Activated CD4-positive, alpha-beta T cell treated with anti-CD3 and anti-CD28 coated beads, Interleukin-2, amount 10 ng/mL, durations not matched to agents 7 days and 5 days (primary cell): ENCODE measurements around the gene PSMA5. TPM values are rescaled to one million over a fixed set of nuclear protein-coding genes. Genes with fewer than 3 reads are reported as not detected.

Source experiments
- CTCF ChIA-PET: fragments of 350-600 bp; sonication (Branson Sonifier 250); formaldehyde crosslinking; loops from one replicate; lab custom pipeline; 2021; ENCODE audit warnings: antibody characterized with exemption; lab: Charles Lee
- POLR2A ChIA-PET: fragments of 350-600 bp; sonication (Branson Sonifier 250); formaldehyde crosslinking; loops from one replicate; lab custom pipeline; 2021; ENCODE audit warnings: antibody characterized with exemption; lab: Charles Lee
- DNase-seq: peaks from one replicate; pipeline ENCODE4 v3.0.0-alpha.2; 2020
- H3K27ac Mint-ChIP-seq: one replicate; pipeline ENCODE4 v1.8.0; 2021; ENCODE audit warnings: mild to moderate bottlenecking, moderate library complexity, mixed read lengths
- H3K27me3 Mint-ChIP-seq: one replicate; pipeline ENCODE4 v1.8.0; 2021; ENCODE audit warnings: mixed read lengths
- H3K36me3 Mint-ChIP-seq: one replicate; pipeline ENCODE4 v1.8.0; 2021; ENCODE audit warnings: low read depth, mixed read lengths
- H3K4me1 Mint-ChIP-seq: one replicate; pipeline ENCODE4 v1.8.0; 2021; ENCODE audit warnings: mixed read lengths
- H3K4me3 Mint-ChIP-seq: one replicate; pipeline ENCODE4 v1.8.0; 2021; ENCODE audit warnings: mild to moderate bottlenecking, moderate library complexity, mixed read lengths
- H3K9me3 Mint-ChIP-seq: one replicate; pipeline ENCODE4 v1.8.0; 2021; ENCODE audit warnings: mixed read lengths
- total RNA-seq, 2 experiments: library from RNA; stranded (reverse); gene quantifications; one replicate each; pipeline ENCODE4 v1.2.3, GENCODE V29; 2021

Gene PSMA5
- total RNA-seq, 2 experiments from 2014 or later, result 157 to 174 TPM

- Mint-ChIP-seq H3K27me3 (peaks cover 7% of the 10 kb centered on the region), H3K9me3 (no peaks in the 10 kb centered on the region), H3K27ac (no peak overlapping the region), H3K4me3 (no peak overlapping the region), H3K36me3 (no peaks in the 10 kb centered on the region), H3K4me1 (peaks cover 22% of the 10 kb centered on the region)
- ChIA-PET CTCF (no interaction called here), POLR2A (no interaction called here)
- no peak for DNase-seq
Measured at GRCh38 chr1:109351457-109351856, 74.8 kb downstream of the PSMA5 start.

- Mint-ChIP-seq H3K9me3 (no peaks in the 10 kb centered on the region), H3K4me3 (no peak overlapping the region), H3K27ac (no peak overlapping the region), H3K36me3 (no peaks in the 10 kb centered on the region), H3K27me3 (peaks cover 4% of the 10 kb centered on the region), H3K4me1 (peaks cover 22% of the 10 kb centered on the region)
- POLR2A ChIA-PET, result no interaction called here
- no peak for DNase-seq
- CTCF ChIA-PET, result interaction anchor here (1.8 kb wide), 1 partner anchor 11 kb away, joined by 8 read pairs; no protein-coding TSS in a partner anchor
Measured at GRCh38 chr1:109350655-109351054, 75.6 kb downstream of the PSMA5 start.

- Mint-ChIP-seq H3K36me3 (no peaks in the 10 kb centered on the region), H3K9me3 (no peaks in the 10 kb centered on the region), H3K27ac (no peak overlapping the region), H3K4me3 (no peak overlapping the region), H3K4me1 (peaks cover 22% of the 10 kb centered on the region), H3K27me3 (peaks cover 4% of the 10 kb centered on the region)
- ChIA-PET CTCF (interaction anchor here (1.8 kb wide), 1 partner anchor 10 kb away, joined by 8 read pairs; no protein-coding TSS in a partner anchor), POLR2A (no interaction called here)
- no peak for DNase-seq
Measured at GRCh38 chr1:109350182-109350581, 76.1 kb downstream of the PSMA5 start.

Other genes with a start within 250 kb of the PSMA5 start
- gene SARS1, start 212.5 kb downstream of the PSMA5 start, total RNA-seq, result 100 to 1,000 TPM; 138 to 140 TPM
- gene CELSR2, start 176.9 kb downstream of the PSMA5 start, total RNA-seq, result 1 to 10 TPM; 5.2 to 5.3 TPM
- gene PSRC1, start 143.3 kb downstream of the PSMA5 start, total RNA-seq, result 10 to 100 TPM; 32.7 to 34.5 TPM
- not detected for gene MYBPHL, start 119.4 kb downstream of the PSMA5 start, total RNA-seq
- gene SORT1, start 28.5 kb downstream of the PSMA5 start, total RNA-seq, result 1 to 10 TPM; 1.5 to 1.9 TPM
- not detected for gene SYPL2, start 40.1 kb upstream of the PSMA5 start, total RNA-seq
- 10 to 100 TPM; 12.4 to 14.0 TPM for gene ATXN7L2, start 57.5 kb upstream of the PSMA5 start, total RNA-seq
- gene CYB561D1, start 67.6 kb upstream of the PSMA5 start, total RNA-seq, result 10 to 100 TPM; 25.3 to 29.7 TPM
- 1 to 10 TPM; 5.8 to 7.6 TPM for gene AMIGO1, start 83.3 kb upstream of the PSMA5 start, total RNA-seq
- gene GPR61, start 113.4 kb upstream of the PSMA5 start, total RNA-seq, result under 1 TPM; 0.45 to 0.52 TPM
- gene GNAI3, start 122.2 kb upstream of the PSMA5 start, total RNA-seq, result 1 to 10 TPM; 8.8 to 9.7 TPM
- gene GNAT2, start 193.2 kb upstream of the PSMA5 start, total RNA-seq, result not detected
- 100 to 1,000 TPM; 116 to 120 TPM for gene AMPD2, start 193.4 kb upstream of the PSMA5 start, total RNA-seq
- gene GSTM4, start 229.7 kb upstream of the PSMA5 start, total RNA-seq, result 10 to 100 TPM; 34.3 to 36.3 TPM
- 10 to 100 TPM; 33.4 to 33.5 TPM for gene GSTM2, start 241.6 kb upstream of the PSMA5 start, total RNA-seq